Liver (tissue), 3 donors: ENCODE data around the gene GRM2.

Experiments used
- ATF3 ChIP-seq: IDR thresholded peaks from 2 replicates; pipeline ENCODE4 v1.6.1; 2016; ENCODE audit warnings: antibody characterized with exemption
- CTCF ChIP-seq: fragments of 150-350 bp; IDR thresholded peaks from 2 replicates; pipeline ENCODE4 v1.5.1; 2017; ENCODE audit warnings: improper control_type of control experiment, low read depth, low read length; ENCODE audit not compliant: missing input control
- EGR1 ChIP-seq, 2 donors: IDR thresholded peaks; 2 replicates each; pipeline ENCODE4 v1.6.1; 2016 to 2018; ENCODE audit warnings: antibody characterized with exemption in 2 of 2, low read depth in 2 of 2
- GABPA ChIP-seq, 2 donors: IDR thresholded peaks in 1 of 2; conservative IDR thresholded peaks in 1 of 2; 2 replicates each; pipeline ENCODE4 v1.6.1; 2016; ENCODE audit warnings: antibody characterized with exemption in 2 of 2, mild to moderate bottlenecking in 1 of 2, moderate library complexity in 1 of 2
- MAX ChIP-seq: IDR thresholded peaks from 2 replicates; pipeline ENCODE4 v1.6.1; 2016; ENCODE audit warnings: antibody characterized with exemption
- NR2F2 ChIP-seq: IDR thresholded peaks from 2 replicates; pipeline ENCODE4 v1.6.1; 2016; ENCODE audit warnings: antibody characterized with exemption
- REST ChIP-seq: IDR thresholded peaks from 2 replicates; pipeline ENCODE4 v1.6.1; 2016; ENCODE audit warnings: antibody characterized with exemption, mild to moderate bottlenecking
- RXRA ChIP-seq, 2 donors: IDR thresholded peaks; 2 replicates each; pipeline ENCODE4 v1.6.1; 2017 to 2018; ENCODE audit warnings: antibody characterized with exemption in 2 of 2, mild to moderate bottlenecking in 1 of 2
- TAF1 ChIP-seq: conservative IDR thresholded peaks from 2 replicates; pipeline ENCODE4 v1.6.1; 2016; ENCODE audit warnings: antibody characterized with exemption, mild to moderate bottlenecking
- YY1 ChIP-seq: IDR thresholded peaks from 2 replicates; pipeline ENCODE4 v1.6.1; 2016; ENCODE audit warnings: antibody characterized with exemption, mild to moderate bottlenecking
- donor health status: healthy.
- donor health status: healthy.

DNA sequence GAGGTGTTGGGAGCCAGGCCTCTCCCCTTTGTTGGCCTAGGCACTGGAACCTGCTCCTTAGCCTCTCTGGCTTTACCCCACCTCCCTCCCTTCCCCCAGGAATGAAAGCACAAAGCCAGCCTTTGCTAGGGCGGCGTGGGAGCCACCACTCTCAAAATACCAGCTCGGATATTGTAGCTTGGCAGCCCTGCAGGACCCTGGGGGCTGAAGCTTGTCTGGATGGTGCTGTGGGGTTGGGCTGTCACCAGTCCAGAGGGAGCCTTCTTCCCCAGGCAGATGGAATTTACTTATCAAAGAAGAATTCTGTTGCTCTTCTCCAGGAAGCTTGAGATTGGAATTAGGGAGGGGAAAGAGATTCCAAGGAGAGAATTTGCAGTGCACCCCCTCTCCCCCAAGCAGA lies 14.9 kb upstream of the GRM2 start:
- TF ChIP-seq CTCF (no peak), TAF1 (no peak), REST (no peak), NR2F2 (no peak), MAX (no peak), ATF3 (no peak), RXRA (IDR thresholded peaks at IDR 0.05) (no peak), EGR1 (IDR thresholded peaks at IDR 0.05; ENCODE audit: low read depth in 2 of 2) (no peak), YY1 (no peak), GABPA (IDR thresholded peaks at IDR 0.05 in 1 of 2, conservative IDR thresholded peaks at IDR 0.05 in 1 of 2) (no peak)
